SW480 (cell line): ENCODE measurements around the gene HTT-AS.

Experiments
- DNase-seq: peaks from one replicate; pipeline ENCODE4 v3.0.0-alpha.2; 2016; ENCODE audit warnings: low spot score

Gene HTT-AS

DNA sequence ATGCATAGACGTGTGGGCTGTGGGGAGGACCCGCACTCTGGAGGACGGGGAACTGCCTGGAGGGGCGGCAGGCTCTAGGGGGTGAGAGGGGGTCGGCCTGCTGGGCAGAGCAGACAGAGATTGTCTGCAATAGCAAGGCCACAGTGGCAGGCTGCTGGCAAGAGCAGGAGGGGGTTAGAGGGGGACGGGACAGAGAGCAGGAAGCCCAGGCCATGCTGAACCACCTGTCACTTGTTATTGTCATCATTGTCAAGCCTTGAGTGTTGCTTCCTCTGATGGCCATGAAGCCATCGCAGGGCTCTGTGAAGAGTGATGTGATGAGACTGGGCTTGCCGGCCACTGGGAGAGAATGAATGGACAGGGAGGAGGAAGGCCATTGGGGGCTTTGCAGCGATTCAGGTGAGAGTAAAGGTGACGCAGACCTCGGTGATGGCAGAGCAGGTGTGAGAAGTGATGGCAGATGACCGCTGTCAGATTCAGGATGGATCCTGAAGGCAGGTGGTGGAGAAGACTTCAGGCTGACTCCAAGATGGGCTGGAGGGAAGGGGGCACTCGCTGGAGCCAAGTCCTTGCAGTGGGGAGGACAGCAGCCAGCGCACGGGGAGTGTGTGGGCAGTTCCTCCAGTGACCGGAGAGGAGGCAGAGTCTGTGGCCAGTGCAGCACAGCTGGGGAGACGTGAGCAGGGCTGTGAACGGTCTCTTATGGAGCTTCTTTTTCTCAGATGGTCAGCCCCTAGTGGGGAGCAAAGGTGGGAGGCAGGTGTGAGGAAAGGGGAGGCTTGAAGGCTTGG lies 43.6 kb downstream of the HTT-AS start:
- DNase-seq = no peak

DNA sequence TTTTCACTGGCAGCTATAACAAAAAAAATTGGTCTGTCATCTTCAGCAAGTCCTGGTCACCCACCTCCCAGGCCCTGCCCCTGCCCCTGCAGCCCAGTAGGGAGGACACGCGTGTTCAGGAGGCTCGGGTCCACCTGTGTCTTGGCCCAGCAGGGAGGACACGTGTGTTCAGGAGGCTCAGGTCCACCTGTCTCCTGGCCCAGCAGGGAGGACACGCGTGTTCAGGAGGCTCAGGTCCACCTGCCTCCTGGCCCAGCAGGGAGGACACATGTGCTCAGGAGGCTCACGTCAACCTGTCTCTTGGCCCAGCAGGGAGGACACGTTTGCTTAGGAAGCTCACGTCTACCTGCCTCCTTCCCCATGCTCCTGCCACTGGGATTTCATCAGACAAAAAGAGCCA lies 44.9 kb downstream of the HTT-AS start:
- no peak for DNase-seq

DNA sequence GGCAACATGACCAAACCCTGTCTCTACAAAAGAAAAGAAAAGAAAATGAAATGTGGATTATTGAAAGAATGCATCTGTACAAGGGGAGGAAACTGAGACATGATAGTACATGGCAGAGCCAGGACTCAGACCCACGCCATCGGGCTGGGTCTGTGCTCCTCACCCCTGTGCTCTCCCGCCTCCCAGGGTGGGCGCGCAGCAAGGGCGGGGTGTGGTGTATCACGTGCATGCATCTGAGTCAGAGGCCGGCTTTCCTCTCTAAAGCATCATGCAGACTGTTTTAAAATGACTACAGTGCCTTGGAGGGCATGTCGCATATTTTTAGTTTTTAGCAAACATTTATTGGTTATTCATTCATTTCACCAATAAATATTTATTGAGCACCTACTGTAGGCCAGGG lies 47.8 kb downstream of the HTT-AS start:
- DNase-seq = no peak

DNA sequence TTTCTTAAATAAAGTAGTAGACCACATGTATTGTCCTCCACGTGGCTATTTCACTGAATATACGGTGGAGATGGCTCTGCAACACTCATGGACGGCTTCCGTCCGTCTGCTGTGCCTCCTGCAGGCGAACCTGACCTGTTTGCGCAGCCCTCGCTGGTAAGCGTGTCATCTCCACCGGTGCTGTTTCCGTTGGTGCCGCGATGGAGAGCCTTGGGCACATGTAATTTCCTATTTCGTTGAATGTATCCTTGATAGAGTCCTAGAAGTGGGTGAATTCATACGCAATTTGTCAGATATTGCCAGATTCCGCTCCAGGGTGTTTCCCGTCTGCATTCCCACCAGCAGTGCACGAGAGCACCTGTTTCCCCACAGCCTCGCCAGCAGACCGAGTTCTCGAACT lies 48.5 kb downstream of the HTT-AS start:
- DNase-seq = no peak

DNA sequence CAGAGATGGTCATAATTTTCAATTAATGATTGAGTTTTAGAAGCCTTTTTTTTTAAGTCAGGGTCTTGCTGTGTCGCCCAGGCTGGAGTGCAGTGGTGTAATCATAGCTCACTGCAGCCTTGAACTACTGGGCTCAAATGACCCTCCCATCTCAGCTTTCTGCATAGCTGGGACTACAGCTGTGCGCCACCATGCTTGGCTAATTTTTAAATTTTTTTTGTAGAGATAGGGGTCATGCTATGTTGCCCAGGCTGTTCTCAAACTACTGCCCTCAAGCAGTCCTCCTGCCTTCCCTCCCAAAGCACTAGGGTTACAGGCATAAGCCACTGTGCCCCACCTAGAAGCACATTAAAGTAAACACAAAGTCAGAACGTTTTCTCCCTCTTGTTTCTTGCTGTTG lies 51.7 kb downstream of the HTT-AS start:
- DNase-seq = no peak

DNA sequence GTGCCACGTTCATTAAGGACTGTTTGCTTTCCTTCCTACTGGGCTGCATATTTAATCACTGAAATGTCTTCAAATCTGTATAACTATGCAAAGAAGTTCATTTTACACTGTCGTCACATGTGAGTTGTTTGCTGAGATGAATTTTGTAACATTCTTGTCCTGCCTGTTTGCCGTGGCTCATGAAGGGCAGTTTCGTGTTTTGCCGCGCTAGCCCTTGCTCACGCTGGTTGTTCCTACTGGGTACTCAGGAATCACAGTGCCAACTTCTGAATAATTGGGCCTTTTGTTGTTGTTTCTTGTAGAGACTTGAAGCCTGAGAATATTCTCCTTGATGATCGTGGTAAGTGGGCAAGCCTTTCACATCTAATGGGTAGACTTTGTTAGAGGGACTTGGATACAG lies 52.2 kb downstream of the HTT-AS start:
- no peak for DNase-seq

DNA sequence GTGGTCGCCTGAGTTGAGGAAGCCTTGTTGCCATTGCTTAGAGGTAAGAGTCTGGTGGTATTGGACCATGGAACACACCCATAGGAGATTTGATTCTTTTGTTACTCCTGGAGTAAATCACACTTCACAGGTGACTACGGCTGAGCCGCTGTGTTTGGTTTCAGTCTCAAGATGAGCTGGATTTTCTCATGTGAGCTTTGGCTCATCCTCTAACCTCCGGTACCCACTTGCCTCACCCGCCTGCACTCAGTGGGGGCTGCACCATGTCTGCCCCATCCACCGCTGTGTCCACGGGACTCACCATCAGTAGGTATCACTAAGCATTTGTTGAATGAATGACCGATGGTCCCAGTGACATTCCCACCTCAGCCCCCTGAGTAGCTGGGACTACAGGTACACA lies 52.7 kb downstream of the HTT-AS start:
- DNase-seq = no peak

DNA sequence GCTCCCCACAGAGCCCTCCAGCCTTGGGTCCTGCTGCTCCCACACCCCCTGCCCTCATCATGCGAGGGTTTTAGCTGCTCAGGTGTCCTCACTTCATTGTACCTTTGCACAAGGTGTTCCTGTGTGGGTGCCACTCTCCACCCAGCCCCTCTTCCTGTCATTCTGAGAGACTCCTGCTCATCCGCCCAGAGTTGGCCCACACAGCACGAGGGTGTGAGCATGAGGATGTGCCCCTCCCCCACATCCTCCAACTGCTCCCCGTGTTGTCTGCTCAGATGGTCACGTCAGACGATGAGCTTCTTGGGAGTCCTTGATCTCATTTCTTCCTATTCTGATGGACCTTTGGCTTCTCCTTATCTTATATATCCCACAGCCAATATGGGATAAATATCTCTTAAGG lies 53.2 kb downstream of the HTT-AS start:
- no peak for DNase-seq

DNA sequence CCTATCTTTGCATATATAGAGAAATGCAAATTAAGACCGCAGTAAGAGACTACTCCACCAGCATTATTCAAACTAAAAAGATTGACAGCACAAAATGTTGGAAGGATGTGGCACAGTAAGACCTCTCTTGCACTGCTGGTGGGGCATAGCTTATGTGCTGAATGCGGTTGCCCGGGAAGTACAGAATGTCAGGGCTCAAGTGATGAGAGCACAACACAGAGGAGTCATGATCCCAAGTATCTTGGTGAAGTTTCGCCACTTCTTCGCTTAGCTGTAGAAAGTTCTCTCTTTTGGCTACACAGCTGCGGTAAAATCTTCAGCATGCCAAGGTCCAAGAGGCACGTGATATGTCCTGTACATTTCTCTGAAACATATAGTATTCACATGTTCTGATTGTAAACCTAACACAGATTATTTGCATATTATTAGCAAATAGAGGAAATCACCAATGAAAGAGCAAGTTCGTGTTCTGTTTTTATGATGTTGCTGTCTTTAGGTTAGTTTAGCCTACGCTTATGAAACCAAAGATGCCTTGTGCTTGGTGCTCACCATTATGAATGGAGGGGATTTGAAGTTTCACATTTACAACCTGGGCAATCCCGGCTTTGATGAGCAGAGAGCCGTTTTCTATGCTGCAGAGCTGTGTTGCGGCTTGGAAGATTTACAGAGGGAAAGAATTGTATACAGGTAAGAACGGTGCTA lies 55.0 kb downstream of the HTT-AS start:
- no peak for DNase-seq

DNA sequence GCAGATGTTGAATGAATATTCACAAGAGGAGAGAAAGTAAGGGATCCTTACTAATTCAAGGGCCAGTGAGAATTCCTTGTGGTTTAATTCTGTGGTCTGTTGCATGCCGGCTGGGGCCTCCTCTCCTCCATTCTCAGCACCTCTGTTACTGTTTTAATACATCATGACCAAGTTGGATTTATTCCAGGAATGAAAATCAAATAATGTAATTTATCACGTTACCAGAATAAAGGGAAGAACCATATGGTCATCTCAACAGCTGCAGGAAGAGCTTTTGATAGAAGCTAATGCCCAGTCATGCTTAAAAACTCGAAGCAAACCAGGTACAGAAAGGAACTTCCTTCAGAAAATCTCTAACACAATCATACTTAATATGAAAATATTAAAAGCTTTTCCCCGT lies 56.8 kb downstream of the HTT-AS start:
- DNase-seq = no peak

DNA sequence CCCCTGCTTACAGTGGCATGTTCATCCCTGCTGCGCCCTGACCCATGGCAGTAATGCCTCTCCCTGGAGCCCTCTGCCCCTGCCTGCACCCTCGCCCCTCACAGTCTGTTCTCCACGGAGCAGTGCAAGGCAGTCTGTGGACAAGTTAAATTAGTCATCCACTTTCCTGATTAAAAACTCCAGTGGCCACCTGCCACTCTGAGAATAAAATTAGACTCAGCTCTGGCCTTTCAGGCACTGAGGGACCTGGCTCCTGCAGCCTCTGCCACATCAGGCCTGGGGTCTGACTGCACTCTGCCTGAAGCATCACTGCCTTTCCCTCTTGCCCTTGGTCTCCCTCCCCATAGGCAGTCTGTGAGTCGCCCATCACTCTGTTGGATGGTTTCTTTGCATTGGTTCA lies 57.4 kb downstream of the HTT-AS start:
- DNase-seq = no peak

DNA sequence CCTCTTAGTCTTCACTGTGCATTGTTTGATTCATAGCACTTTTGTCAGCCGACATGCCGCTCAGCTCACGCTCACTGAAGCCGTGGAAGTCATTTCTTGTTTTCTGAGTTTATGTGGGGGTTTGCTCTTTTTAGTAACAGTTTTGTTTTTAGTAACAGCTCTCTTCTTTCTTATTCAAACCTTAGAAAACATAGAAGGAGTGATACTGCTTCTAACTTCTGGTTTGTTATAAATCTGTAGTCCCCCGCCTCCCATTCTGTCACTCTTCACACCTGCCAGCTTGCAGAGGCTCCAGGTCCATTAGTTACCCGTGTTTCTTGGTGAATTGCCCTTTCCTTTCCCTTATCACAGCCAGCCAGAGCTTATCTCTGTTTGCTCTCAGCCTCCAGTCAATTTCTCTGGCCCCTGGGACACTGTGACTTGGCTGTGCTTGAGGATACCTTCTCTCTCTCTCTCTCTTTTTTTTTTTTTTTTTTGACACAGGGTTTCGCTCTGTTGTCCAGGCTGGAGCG lies 60.4 kb downstream of the HTT-AS start:
- DNase-seq = no peak
